ENCODE measurements around the gene STRIP2.
"Not testable (repeated sequence)": the region's sequence is repeated elsewhere in the genome, so short reads cannot be mapped to it uniquely, and the experiment has no call there.

DNA sequence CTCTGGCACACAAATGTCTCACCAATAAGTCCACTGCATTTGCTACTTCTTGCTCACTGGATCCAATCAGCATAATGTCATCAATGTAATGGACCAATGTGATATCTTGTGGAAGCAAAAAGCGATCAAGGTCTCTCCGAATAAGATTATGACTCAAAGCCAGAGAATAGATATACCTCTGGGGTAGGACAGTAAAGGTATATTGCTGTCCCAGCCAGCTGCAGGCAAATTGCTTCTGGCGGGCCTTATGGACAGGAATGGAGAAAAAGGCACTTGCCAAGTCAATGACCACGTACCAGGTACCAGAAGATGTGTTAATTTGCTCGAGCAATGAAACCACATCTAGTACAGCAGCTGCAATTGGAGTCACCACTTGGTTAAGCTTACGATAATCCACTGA is 13.2 kb downstream of the STRIP2 start:
- TF ChIP-seq, protein P1, sequence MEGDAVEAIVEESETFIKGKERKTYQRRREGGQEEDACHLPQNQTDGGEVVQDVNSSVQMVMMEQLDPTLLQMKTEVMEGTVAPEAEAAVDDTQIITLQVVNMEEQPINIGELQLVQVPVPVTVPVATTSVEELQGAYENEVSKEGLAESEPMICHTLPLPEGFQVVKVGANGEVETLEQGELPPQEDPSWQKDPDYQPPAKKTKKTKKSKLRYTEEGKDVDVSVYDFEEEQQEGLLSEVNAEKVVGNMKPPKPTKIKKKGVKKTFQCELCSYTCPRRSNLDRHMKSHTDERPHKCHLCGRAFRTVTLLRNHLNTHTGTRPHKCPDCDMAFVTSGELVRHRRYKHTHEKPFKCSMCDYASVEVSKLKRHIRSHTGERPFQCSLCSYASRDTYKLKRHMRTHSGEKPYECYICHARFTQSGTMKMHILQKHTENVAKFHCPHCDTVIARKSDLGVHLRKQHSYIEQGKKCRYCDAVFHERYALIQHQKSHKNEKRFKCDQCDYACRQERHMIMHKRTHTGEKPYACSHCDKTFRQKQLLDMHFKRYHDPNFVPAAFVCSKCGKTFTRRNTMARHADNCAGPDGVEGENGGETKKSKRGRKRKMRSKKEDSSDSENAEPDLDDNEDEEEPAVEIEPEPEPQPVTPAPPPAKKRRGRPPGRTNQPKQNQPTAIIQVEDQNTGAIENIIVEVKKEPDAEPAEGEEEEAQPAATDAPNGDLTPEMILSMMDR (conservative IDR thresholded peaks at IDR 0.05; ENCODE audit: low read length): not testable (repeated sequence)
- TF ChIP-seq EZH2phosphoT487 (IDR thresholded peaks at IDR 0.05; ENCODE audit: borderline replicate concordance, low read depth, low read length): not testable (repeated sequence)

Measured in OCI-LY7 (cell line).